Gastrocnemius medialis (tissue), 4 donors: ENCODE measurements around the gene FCMR. TPM values are rescaled to one million over a fixed set of nuclear protein-coding genes. Genes with fewer than 3 reads are reported as not detected.

ENCODE experiments used
- ATAC-seq, 2 donors: fragments of 150-250 bp; one replicate each; pipeline ENCODE4 v1.9.1; 2016
- DNase-seq, 2 donors: peaks; one replicate each; pipeline ENCODE4 v3.0.0-alpha.2; 2019
- H3K27ac ChIP-seq, 4 donors: fragments of 200-600 bp; sonication (generic); 1 replicate in 1 of 4; 2 replicates in 3 of 4; pipeline ENCODE4 v1.5.1; 2016 to 2018; ENCODE audit warnings: mild to moderate bottlenecking in 2 of 4, moderate library complexity in 1 of 4
- H3K27me3 ChIP-seq, 3 donors: fragments of 200-600 bp; sonication (generic) in 2 of 3; 1 replicate in 1 of 3; 2 replicates in 2 of 3; pipeline versions ENCODE4 v1.5.1 to v1.6.0; 2016 to 2019; ENCODE audit warnings: mild to moderate bottlenecking in 1 of 3, moderate library complexity in 1 of 3
- H3K36me3 ChIP-seq, 2 donors: fragments of 200-600 bp; sonication (generic) in 1 of 2; one replicate each; pipeline ENCODE4 v1.5.1; 2017 to 2018
- H3K4me1 ChIP-seq, 2 donors: fragments of 200-600 bp; sonication (generic) in 1 of 2; one replicate each; pipeline ENCODE4 v1.5.1; 2016 to 2017; ENCODE audit warnings: mild to moderate bottlenecking in 2 of 2
- H3K4me3 ChIP-seq, 4 donors: fragments of 200-600 bp; sonication (generic) in 3 of 4; 1 replicate in 1 of 4; 2 replicates in 3 of 4; pipeline ENCODE4 v1.5.1; 2016 to 2019; ENCODE audit warnings: mild to moderate bottlenecking in 2 of 4
- H3K9me3 ChIP-seq, 3 donors: fragments of 200-600 bp; sonication (generic) in 2 of 3; 1 replicate in 1 of 3; 2 replicates in 2 of 3; pipeline ENCODE4 v1.5.1; 2016 to 2019
- POLR2A ChIP-seq, 2 donors: fragments of 450-650 bp; IDR thresholded peaks; one replicate each; pipeline ENCODE4 v1.6.1; 2017; ENCODE audit warnings: antibody characterized with exemption in 2 of 2, mild to moderate bottlenecking in 2 of 2, moderate library complexity in 2 of 2
- in situ Hi-C, 4 donors: fragments of 200-750 bp; cut with MboI; loops; one replicate each; pipeline versions ENCODE4 v1.15.0 to v1.8.0; 2017; ENCODE audit warnings: low sequenced_read_pairs in 4 of 4
- intact Hi-C: fragments of 100-400 bp; cut with DNase I; formaldehyde crosslinking; loops from one replicate; pipeline ENCODE4 v1.15.1; 2023; ENCODE audit warnings: low total_unique reads
- total RNA-seq, 4 donors: library from RNA; depleted of rRNA; stranded (reverse); fragments of >200 nt; gene quantifications; one replicate each; pipeline versions ENCODE4 v1.1.0 to v1.2.3, GENCODE V29; 2016
- TF ChIP-seq, protein P1 (sequence below), 5 experiments: fragments of 450-650 bp in 3 of 5; fragments of 200-600 bp in 2 of 5; sonication (generic) in 2 of 5; IDR thresholded peaks in 4 of 5; conservative IDR thresholded peaks in 1 of 5; 1 replicate in 4 of 5; 2 replicates in 1 of 5; pipeline ENCODE4 v1.5.1; 2016 to 2019; ENCODE audit warnings: antibody characterized with exemption in 5 of 5, mild to moderate bottlenecking in 3 of 5, moderate library complexity in 3 of 5

The FCMR gene
- total RNA-seq, 4 donors from 2014 or later = 2.1 to 10.2 (median 4.7) TPM

- H3K27ac ChIP-seq = peak within 1 kb of the TSS in 1 of 4 donors; percentile 44
- ATAC-seq (peak; percentile 89 to 96), DNase-seq (peak; percentile 54 to 84)
- H3K4me3 ChIP-seq = no peak within 1 kb of the TSS
- intact Hi-C loops = loop anchor here (1.0 kb wide), 1 partner anchor 47 kb away; no protein-coding TSS in a partner anchor
- in situ Hi-C loops = loop anchor here (10.0 kb wide), 1 partner anchor 50 kb away; no protein-coding TSS in a partner anchor
- H3K27me3 ChIP-seq = no peaks in the 10 kb centered on the region
- TF ChIP-seq POLR2A (IDR thresholded peaks at IDR 0.05) = no peak
- TF ChIP-seq, protein P1, sequence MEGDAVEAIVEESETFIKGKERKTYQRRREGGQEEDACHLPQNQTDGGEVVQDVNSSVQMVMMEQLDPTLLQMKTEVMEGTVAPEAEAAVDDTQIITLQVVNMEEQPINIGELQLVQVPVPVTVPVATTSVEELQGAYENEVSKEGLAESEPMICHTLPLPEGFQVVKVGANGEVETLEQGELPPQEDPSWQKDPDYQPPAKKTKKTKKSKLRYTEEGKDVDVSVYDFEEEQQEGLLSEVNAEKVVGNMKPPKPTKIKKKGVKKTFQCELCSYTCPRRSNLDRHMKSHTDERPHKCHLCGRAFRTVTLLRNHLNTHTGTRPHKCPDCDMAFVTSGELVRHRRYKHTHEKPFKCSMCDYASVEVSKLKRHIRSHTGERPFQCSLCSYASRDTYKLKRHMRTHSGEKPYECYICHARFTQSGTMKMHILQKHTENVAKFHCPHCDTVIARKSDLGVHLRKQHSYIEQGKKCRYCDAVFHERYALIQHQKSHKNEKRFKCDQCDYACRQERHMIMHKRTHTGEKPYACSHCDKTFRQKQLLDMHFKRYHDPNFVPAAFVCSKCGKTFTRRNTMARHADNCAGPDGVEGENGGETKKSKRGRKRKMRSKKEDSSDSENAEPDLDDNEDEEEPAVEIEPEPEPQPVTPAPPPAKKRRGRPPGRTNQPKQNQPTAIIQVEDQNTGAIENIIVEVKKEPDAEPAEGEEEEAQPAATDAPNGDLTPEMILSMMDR (IDR thresholded peaks at IDR 0.05 in 4 of 5, conservative IDR thresholded peaks at IDR 0.05 in 1 of 5) = peak; percentile 73 to 91 (median 82)
- no peaks in the 10 kb centered on the region for H3K36me3 ChIP-seq
- H3K9me3 ChIP-seq = no peaks in the 10 kb centered on the region
- peaks cover 0 to 3% of the 10 kb centered on the region in 2 donors for H3K4me1 ChIP-seq
Observed at GRCh38 chr1:206864939-206865671, 56.6 kb downstream of the FCMR start, which contains the start of gene IL20. TSS of gene IL20 (plus strand) at chr1:206865623. CDS start at chr1:206865853, 230 bp downstream.

- peaks cover 0 to 3% of the 10 kb centered on the region in 2 donors for H3K4me1 ChIP-seq
- no peak for ATAC-seq
- no peak for DNase-seq
- no peak overlapping the region for H3K27ac ChIP-seq
- no peak overlapping the region for H3K4me3 ChIP-seq
- in situ Hi-C loops = loop anchor here (10.0 kb wide), 1 partner anchor 52 kb away; no protein-coding TSS in a partner anchor
- no peaks in the 10 kb centered on the region for H3K36me3 ChIP-seq
- intact Hi-C loops = no loop called here
- H3K27me3 ChIP-seq = no peaks in the 10 kb centered on the region
- no peaks in the 10 kb centered on the region for H3K9me3 ChIP-seq
- TF ChIP-seq POLR2A (IDR thresholded peaks at IDR 0.05) = no peak
- TF ChIP-seq, protein P1 (IDR thresholded peaks at IDR 0.05 in 4 of 5, conservative IDR thresholded peaks at IDR 0.05 in 1 of 5) = no peak
Observed at GRCh38 chr1:206863266-206863665, 58.5 kb downstream of the FCMR start.

DNA sequence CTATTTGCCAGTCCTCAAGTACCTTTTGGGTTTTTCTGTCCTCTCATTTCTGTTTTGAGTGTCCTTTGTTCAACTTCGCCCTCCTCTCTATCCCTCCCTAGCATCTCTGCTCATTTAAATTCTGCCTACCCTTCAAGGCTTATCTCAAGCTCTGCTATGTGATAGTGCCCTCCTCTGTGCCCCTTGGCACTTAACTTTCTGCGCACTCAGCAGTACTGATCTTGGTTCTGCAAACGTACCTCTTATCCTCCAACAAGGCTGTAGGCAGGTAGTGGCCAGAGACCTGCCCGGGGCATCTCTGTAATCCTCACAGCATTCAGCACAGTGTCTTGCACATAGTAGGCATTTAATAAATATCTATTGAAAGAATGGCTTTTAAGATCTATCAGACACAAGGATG is 61.6 kb downstream of the FCMR start:
- ATAC-seq = no peak
- in situ Hi-C loops (loop anchor here (10.0 kb wide), 1 partner anchor 55 kb away; no protein-coding TSS in a partner anchor), intact Hi-C loops (no loop called here)
- Histone ChIP-seq H3K9me3 (no peaks in the 10 kb centered on the region), H3K4me1 (peaks cover 0 to 1% of the 10 kb centered on the region in 2 donors), H3K27ac (no peak overlapping the region), H3K27me3 (no peaks in the 10 kb centered on the region), H3K36me3 (no peaks in the 10 kb centered on the region), H3K4me3 (no peak overlapping the region)
- no peak for TF ChIP-seq POLR2A (IDR thresholded peaks at IDR 0.05)
- TF ChIP-seq, protein P1 (IDR thresholded peaks at IDR 0.05 in 4 of 5, conservative IDR thresholded peaks at IDR 0.05 in 1 of 5) = no peak
- DNase-seq = no peak

- intact Hi-C loops = no loop called here
- no peak for TF ChIP-seq POLR2A (IDR thresholded peaks at IDR 0.05)
- Histone ChIP-seq H3K36me3 (no peaks in the 10 kb centered on the region), H3K4me1 (no peaks in the 10 kb centered on the region), H3K27ac (no peak overlapping the region), H3K9me3 (no peaks in the 10 kb centered on the region), H3K4me3 (no peak overlapping the region), H3K27me3 (no peaks in the 10 kb centered on the region)
- ATAC-seq (no peak), DNase-seq (no peak)
- in situ Hi-C loops = no loop called here
Observed at GRCh38 chr1:206859082-206859521, 62.6 kb downstream of the FCMR start.

DNA sequence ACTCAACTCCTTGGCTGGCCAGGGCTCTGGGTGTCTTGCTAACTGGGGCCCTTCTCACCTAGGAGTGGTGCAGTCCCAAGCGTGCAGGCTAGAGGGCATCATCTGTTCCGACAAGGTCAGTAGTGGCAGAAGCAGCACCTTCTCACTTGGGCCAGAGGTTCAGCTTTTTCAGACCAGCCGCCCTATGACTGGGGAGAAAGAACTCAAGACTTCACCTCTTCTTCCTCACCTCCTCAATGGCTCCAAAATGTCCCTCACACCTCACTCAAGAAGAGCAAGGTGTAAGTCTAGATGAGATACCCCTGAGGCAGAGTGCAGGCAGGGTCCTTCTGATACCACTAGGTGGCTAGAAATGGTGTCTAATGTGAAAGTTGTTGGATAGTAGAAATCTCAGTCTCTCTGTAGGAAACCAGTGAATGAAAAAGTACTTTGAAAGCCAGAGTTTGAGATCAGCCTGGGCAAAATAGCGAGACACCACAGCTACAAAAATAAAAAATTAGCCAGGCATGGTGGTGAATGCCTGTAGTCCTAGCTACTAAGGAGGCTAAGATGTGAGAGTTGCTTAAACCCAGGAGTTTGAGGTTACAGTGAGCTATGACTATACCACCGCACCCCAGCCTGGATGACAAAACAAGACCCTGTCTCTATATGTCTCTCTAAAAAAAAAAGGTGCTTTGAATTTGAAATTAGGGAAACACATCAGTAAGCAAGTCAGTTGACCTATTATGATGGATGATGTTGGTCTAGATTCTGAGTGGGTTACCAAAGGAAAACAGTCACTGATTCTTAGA is 64.9 kb downstream of the FCMR start:
- Histone ChIP-seq H3K9me3 (no peaks in the 10 kb centered on the region), H3K36me3 (no peaks in the 10 kb centered on the region), H3K27me3 (no peaks in the 10 kb centered on the region), H3K27ac (no peak overlapping the region), H3K4me3 (no peak overlapping the region), H3K4me1 (no peaks in the 10 kb centered on the region)
- DNase-seq (no peak), ATAC-seq (no peak)
- TF ChIP-seq, protein P1 (IDR thresholded peaks at IDR 0.05 in 4 of 5, conservative IDR thresholded peaks at IDR 0.05 in 1 of 5) = no peak
- TF ChIP-seq POLR2A (IDR thresholded peaks at IDR 0.05) = no peak
- in situ Hi-C loops (no loop called here), intact Hi-C loops (no loop called here)
